Fibroblast of upper back skin (primary cell): ENCODE results near the gene TMA7B.
A peak's percentile ranks its signal among the peaks of the same experiment; 100 is the strongest.
"Not testable (repeated sequence)": the region's sequence is repeated elsewhere in the genome, so short reads cannot be mapped to it uniquely, and the experiment has no call there.

Source experiments
- DNase-seq: peaks from one replicate; pipeline ENCODE4 v3.0.0-alpha.2; 2013

Gene TMA7B

GRCh38 chr22:39985383-39986035, 25.3 kb downstream of the TMA7B start:
- DNase-seq: no peak

DNA sequence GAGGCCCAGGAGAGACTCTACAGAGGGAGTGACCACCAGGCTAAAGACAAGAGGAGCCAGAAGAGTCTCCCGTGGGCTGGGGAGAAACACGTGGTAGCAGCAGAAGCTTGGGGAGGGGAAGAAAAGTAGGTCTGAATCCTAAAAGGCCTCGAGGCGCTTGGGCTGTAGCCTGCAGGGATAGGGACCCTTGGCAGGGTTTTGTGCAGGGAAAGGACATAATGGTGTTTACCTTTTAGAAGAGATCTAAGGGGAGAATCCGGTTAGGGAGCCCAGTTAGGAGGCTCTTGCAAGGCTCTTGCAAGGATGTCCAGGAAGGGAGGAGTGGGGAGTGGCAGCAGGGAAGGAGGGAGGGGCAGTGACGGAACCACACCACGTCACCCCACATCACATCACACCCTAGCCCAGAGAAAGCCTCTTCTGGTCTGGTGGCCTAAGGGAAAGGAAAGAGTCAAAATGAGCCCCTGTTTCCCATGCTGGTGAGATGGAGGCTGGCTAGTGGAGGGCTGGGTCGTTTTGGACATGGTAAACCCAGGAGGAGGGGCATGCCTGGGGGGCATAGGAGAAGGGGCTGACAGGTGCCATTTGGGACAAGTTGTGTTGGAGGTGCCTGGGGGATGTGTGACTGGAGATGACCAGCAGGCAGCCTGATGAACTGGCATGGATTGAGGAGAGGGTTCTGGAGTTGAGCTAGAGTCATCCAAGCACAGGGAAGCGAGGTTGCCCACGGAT, 28.4 kb downstream of the TMA7B start:
- DNase-seq: no peak

GRCh38 chr22:39989633-39990032, 29.4 kb downstream of the TMA7B start:
- no peak for DNase-seq

GRCh38 chr22:39990686-39991085, 30.5 kb downstream of the TMA7B start:
- DNase-seq: no peak

DNA sequence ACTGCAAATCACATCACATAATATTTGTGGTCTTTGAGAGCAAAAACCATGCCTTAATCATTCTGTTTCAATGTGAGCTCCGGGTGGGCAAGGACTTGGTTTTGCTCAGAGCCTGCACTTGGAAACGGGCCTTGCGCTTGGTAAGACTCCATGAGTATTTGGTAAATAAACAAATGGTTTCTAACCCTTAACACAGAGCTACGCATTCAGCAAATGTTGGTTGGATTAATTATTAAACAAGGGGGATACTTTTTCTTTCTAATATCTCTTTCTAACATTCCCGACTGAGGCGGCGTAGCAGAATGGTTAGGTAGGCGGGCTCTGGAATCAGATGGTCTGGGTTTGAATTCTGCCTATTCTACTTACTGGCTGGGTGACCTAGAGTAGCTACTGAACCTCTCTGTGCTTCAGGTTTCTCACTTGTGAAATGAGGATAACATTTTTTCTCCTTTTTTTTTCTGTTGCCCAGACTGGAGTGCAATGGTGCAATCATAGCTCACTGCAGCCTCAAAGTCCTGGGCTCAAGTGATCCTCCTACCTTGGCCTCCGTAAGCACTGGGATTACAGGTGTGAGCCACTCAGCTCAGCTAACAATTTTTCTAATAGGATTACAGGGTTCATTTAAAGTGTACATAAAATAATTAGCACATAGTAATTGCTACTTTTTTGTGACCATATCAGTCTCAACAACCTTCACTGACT, 31.1 kb downstream of the TMA7B start:
- DNase-seq: no peak

- no peak for DNase-seq
Observed at GRCh38 chr22:39992088-39992826, 32.1 kb downstream of the TMA7B start.

GRCh38 chr22:39992894-39993293, 32.7 kb downstream of the TMA7B start:
- not testable (repeated sequence) for DNase-seq

GRCh38 chr22:39994041-39994565, 33.9 kb downstream of the TMA7B start:
- DNase-seq: peak; percentile 69

- DNase-seq: no peak
Observed at GRCh38 chr22:39994566-39995392, 34.6 kb downstream of the TMA7B start, which contains the start of gene FAM83F. TSS of gene FAM83F (plus strand) at chr22:39994954. CDS start at chr22:39995043, 89 bp downstream.

DNA sequence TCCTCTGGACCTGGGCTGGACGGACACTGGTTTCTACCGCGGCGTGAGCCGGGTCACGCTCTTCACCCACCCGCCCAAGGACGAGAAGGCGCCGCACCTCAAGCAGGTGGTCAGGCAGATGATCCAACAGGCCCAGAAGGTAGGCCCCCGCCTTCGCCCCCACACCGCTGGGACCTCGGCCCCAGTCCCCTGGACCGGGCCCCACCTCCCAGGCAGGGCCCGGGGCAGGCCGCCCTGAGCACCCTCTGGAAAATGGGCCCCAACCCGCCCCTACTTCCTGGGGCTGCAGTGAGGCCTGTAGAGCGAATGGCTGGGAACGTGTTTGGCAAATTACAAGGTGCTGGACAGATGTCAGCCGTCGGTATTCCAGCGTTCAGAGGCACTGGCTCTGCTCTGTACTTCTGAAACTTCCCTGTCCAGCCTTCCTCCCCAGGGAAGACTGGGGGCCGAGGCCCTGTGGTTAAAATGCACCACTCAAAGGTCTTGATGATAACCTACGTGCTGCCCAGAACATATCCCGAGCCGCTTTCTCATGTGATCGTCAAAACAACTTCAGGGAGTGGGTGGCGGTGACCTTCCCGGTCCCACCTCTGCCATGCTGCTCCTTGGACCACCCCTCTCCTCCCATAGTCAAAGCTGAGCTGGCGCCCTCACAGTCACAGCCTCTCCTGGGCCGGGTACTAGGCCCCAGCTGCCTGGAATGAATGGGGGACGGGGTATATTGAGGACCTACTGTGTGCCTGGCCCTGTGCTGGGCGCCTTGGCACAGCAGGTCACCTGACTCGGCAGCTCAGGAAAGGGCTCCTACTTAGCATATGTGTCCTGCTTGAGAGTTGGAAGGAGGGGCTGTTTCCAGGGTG, 35.4 kb downstream of the TMA7B start:
- no peak for DNase-seq

DNA sequence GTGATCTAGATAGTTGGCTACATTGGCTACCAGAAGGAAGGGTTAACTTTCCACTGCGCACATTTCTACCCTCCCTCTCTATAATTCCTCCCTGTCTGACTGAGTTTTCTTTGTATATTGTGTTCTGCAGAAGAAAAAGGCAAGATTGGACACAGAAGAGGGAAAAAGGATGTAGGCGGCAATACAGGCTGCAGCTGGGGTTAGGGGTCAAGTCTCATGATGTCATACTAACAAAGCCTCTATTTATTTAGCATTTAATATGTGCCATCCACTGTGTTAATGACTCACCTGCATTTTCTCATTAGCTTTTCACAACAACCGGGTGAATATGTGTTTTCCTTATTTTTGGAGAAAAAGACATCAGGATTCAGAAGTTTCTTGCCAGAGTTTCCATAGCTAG, 36.5 kb downstream of the TMA7B start:
- no peak for DNase-seq

- no peak for DNase-seq
Observed at GRCh38 chr22:39997421-39997820, 37.2 kb downstream of the TMA7B start.

DNA sequence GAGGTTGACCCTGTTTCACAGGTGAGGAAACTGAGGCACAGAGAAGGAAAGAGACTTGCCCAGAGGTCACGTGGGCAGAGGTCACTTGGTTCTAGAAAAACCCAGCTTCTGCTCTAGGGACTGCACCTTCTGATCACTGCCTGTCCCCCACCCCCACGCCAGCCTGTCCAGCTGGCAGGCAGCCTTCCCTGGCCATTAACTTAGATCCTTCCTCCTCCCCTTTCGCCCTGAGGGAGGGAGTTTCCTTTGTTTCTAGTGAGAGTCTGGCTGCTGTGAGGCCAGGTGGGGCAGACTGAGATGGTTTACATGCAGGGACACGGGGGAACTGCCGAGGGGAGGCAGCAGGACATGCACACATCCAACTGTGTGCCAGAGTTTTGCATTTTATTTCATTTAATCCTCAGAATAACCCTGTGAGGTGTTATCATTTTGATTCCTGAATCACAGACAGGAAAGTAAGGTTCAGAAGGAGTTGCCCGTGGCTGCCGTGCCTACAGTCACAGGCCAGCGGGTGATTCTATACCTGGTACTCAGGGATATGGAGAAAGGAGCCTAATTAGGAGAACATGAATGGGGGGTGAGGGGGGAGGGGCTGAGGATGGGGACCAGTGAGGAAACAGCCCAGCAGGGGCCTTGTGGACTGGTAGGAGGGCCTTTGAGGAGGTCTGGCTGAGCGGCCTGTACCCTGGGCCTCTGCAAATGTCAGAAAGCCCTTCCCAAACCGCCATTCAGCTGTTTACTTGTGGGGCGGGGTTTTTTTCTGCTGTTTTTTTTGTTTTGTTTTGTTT, 37.9 kb downstream of the TMA7B start:
- DNase-seq: peak; percentile 42

DNA sequence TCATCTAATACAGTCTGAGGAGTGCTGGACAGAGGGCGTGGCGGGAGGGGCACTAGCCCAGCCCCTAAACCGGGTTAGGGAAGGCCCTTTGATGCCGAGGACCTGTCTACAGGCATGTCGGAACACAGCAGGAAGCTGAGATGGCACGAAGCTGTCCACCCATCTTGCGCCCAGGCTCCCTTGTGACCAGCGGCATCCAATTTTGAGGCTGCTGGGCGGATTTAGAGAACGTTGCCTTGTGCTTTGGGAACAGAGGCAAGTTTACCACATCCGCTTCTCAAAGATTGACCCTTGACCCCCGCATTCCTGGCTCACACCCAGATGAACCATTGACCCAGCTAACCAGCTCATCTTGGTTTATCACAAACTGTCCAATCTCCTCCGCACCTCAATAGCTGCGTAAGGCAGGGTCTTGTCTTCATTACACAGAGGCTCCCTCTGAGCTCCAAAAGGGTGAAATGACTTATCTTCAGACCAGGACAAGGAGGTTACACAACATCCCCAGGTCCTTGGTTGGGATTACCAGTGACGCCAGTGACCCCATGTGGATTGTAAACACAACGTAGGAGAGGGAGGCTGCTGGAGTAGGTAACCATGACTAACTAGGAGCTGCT, 39.1 kb downstream of the TMA7B start:
- DNase-seq: peak; percentile 63

GRCh38 chr22:40000171-40000570, 40.0 kb downstream of the TMA7B start:
- DNase-seq: no peak

GRCh38 chr22:40001106-40001505, 40.9 kb downstream of the TMA7B start:
- DNase-seq: no peak

GRCh38 chr22:40001800-40002577, 41.8 kb downstream of the TMA7B start:
- DNase-seq: no peak

DNA sequence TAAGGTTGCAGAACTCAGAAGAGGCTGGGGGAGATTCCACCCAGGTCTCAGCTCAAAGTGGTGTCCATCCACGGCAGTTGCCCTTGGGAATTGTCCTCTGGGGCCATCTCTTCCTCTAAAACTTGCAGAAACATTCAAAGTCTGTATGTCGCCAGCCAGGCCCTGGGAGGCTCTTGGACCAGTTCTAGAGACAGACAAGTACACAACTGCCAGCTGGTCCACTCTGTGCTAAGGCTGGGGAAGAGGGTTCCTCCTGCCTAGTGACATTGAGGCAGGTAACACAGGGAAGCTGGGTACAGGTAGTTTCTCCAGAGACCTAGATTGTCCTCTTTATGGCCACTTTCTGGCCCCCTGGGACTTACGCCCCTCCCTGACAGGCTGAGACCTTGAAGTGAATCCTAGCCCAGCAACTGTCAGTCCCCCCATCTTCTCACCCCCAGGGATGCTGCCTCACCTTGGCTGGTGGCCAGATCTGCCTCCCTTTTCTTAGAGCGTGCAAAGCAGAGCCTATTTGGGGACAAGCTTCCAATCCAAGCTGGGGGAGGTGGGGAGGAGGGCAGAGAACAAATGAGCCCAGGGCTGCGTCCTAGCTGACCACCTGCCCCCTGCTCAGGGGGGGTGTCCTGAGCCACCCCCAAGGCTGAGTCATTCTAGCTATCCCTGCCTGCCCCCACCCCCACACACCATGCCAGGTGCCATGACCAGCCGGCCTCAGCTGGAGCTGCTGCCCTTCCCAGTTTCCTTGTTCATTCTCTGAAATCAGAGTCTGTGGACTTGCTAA, 42.9 kb downstream of the TMA7B start:
- DNase-seq: no peak
